Body of pancreas (tissue), 4 donors: Measurements from ENCODE around the gene DNER.

Source experiments
- POLR2A ChIP-seq, 3 donors: fragments of 450-650 bp; IDR thresholded peaks; one replicate each; pipeline ENCODE4 v1.6.1; 2016; ENCODE audit warnings: antibody characterized with exemption in 3 of 3, mild to moderate bottlenecking in 2 of 3
- TF ChIP-seq, protein P1 (sequence below), 7 experiments: fragments of 450-650 bp in 4 of 7; fragments of 200-600 bp in 3 of 7; sonication (generic) in 3 of 7; IDR thresholded peaks; one replicate each; pipeline ENCODE4 v1.5.1; 2016 to 2019; ENCODE audit warnings: antibody characterized with exemption in 7 of 7

DNA sequence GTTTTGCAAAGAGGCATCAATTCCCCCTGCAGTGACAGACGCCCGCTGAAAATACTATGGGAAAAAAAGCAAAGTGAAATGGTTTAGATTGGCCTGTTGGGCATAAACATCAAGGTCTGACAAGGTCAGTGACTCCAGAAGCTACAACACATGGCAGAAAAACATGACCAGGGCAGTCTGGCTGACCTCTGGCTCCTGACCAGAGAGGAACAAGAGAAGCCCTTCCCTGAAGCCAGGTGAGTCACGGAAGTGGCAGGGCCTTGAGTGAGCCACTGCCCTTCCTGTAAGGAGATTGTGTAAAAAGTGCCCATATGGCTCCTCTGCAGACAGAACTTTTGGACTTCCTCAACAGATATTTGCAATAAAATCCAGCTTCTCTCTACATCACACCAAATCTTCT is 72.0 kb downstream of the DNER start:
- TF ChIP-seq, protein P1, sequence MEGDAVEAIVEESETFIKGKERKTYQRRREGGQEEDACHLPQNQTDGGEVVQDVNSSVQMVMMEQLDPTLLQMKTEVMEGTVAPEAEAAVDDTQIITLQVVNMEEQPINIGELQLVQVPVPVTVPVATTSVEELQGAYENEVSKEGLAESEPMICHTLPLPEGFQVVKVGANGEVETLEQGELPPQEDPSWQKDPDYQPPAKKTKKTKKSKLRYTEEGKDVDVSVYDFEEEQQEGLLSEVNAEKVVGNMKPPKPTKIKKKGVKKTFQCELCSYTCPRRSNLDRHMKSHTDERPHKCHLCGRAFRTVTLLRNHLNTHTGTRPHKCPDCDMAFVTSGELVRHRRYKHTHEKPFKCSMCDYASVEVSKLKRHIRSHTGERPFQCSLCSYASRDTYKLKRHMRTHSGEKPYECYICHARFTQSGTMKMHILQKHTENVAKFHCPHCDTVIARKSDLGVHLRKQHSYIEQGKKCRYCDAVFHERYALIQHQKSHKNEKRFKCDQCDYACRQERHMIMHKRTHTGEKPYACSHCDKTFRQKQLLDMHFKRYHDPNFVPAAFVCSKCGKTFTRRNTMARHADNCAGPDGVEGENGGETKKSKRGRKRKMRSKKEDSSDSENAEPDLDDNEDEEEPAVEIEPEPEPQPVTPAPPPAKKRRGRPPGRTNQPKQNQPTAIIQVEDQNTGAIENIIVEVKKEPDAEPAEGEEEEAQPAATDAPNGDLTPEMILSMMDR (IDR thresholded peaks at IDR 0.05) = no peak
- TF ChIP-seq POLR2A (IDR thresholded peaks at IDR 0.05) = no peak
